Measurements from ENCODE around the gene EML4.

EML4 gene

DNA sequence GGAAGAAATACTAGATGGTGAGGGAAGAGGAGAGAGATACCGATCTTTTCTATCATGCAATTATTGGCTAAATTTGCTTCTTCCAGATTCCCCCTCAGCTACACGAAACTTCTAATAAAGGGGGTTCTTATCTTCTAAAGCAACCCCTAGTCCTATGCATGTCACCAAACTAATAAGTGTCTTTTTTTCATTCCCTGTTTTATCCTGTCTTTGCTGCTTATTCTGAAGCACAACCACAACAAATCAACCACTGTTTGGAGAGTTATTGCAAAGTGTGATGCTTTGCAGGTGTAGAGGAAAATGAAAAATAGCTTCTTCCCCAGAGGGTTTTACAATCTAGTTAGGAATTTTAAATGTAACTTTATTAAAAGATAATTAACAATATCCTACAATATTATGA is 60.8 kb downstream of the EML4 start:
- no peak for DNase-seq

- no peak for DNase-seq
These were observed 61.7 kb downstream of the EML4 start for GRCh38 chr2:42230891-42231290.

GRCh38 chr2:42232024-42232423 is 62.9 kb downstream of the EML4 start:
- no peak for DNase-seq

GRCh38 chr2:42233976-42234441 is 64.9 kb downstream of the EML4 start:
- DNase-seq = no peak

- DNase-seq = no peak
These were observed 67.8 kb downstream of the EML4 start for GRCh38 chr2:42236911-42237310.

DNA sequence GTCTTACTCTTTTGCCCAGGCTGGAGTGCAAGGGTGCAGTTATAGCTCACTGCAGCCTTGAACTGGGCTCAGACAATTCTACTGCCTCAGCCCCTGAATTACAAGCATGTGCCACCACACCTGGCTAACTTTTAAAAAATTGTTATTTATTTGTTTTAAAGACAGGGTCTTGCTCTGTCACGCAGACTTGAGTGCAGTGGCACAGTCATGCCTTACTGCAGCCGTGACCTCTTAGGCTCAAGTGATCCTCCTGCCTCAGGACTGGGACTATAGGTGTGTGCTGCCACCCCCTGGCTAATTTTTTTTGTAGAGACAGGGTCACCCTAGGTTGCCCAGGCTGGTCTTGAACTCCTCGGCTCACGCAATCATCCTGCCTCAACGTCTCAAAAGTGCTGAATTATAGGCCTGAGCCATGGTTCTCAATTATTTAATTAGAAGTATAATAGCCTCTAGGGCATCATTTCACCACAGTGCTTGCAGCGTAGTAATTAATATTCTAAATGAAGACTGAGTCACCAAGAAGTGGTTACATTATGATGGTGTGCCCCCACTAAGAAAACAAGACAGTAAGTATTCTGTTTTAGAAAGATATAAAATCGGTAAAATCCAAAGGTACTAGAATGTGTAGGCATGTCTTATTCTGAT is 69.6 kb downstream of the EML4 start:
- no peak for DNase-seq

GRCh38 chr2:42239289-42239661 is 70.1 kb downstream of the EML4 start:
- DNase-seq = no peak

- no peak for DNase-seq
These were observed 70.7 kb downstream of the EML4 start for GRCh38 chr2:42239811-42240210.

GRCh38 chr2:42241517-42241916 is 72.4 kb downstream of the EML4 start:
- DNase-seq = no peak

DNA sequence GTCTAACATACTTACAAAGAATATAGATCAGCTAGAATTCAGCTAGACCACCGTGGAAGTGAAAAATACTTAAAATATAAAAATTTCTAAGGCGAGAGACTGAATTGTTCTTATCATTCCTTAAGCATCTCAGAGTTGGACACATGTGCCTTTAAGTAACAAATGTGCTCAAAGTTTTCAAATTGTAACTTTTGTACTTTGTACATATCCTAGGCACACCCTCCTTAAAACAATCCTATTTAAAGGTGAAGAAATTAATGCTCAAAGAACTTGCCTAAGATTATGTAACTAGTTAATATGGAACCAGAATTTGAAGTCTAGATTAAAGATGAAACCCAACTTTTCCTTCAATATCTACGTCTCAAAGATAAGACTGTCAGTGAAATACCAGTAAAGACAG is 74.1 kb downstream of the EML4 start:
- no peak for DNase-seq

DNA sequence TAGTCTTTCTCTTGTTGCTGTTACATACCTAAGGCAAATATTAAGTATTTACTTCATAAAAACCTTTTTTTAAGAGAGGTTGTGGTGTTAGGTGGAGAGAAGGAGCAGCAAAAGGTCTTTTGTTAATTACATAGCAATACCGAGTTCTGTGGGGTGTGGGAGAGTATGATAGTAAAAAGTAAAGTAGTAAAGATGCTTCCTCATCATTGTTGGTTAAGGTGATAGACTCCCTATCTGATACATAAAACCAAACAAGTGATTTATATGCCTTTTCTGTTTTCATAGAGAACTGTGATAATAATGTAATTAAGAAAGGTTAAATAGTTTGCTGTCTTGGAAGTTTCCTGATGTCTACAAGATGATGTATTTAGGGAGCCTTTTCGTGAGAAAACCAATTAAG is 75.4 kb downstream of the EML4 start:
- DNase-seq = no peak

GRCh38 chr2:42245396-42245795 is 76.2 kb downstream of the EML4 start:
- DNase-seq = no peak

GRCh38 chr2:42246562-42246961 is 77.4 kb downstream of the EML4 start:
- no peak for DNase-seq

GRCh38 chr2:42248846-42249245 is 79.7 kb downstream of the EML4 start:
- DNase-seq = no peak

DNA sequence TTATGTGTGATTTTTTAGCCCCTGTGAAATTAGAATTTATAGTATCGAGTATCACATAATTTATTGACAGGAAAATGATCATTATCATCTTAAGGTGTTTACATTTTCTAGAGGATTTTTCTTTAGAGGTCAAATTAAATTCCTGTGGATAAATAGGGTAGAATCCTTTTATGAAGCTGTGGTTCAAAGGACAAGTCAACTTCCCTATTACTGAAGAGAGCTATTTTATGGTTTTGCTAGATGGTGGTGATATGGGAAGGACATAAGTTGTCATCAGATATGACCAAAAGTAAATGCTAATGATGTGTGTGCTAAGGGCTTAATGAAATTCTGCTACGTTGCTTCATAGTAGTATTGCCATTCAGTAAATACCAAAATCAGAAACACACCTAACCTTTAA is 80.1 kb downstream of the EML4 start:
- no peak for DNase-seq

GRCh38 chr2:42249887-42250286 is 80.7 kb downstream of the EML4 start:
- DNase-seq = no peak

DNA sequence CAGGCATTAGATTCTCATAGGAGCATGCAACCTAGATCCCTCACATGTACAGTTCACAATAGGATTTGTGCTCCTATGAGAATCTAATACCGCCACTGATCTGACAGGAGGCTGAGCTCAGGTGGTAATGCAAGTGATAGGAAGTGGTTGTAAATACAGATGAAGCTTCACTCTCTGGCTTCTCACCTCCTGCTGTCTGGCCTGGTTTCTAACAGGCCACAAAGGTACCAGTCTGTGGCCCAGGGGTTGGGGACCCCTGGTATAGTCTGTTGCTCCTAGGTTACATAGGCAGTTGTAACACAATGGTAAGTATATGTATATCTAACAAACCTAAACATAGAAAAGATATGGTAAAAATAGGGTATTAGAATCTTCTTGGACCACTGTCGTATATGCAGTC is 81.8 kb downstream of the EML4 start:
- no peak for DNase-seq

- DNase-seq = no peak
These were observed 83.3 kb downstream of the EML4 start for GRCh38 chr2:42252464-42252863.

- DNase-seq = no peak
These were observed 85.2 kb downstream of the EML4 start for GRCh38 chr2:42254186-42254895.

DNA sequence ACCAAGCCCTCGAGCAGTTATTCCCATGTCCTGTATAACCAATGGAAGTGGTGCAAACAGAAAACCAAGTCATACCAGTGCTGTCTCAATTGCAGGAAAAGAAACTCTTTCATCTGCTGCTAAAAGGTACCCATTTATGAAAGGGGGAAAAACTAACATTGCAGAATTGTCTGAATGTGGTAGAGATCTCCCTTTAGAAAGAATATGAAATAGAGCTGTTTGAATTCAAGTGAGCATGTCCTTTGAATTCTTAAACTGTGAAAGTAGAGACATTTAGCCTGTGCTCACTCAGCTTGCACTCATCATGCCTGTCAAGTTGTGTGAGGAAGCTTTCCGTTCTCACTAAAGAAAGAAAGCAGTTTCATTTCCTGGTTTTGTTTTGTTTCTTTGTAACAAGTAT is 87.4 kb downstream of the EML4 start:
- DNase-seq = no peak

- no peak for DNase-seq
These were observed 92.5 kb downstream of the EML4 start for GRCh38 chr2:42261518-42262195.

DNA sequence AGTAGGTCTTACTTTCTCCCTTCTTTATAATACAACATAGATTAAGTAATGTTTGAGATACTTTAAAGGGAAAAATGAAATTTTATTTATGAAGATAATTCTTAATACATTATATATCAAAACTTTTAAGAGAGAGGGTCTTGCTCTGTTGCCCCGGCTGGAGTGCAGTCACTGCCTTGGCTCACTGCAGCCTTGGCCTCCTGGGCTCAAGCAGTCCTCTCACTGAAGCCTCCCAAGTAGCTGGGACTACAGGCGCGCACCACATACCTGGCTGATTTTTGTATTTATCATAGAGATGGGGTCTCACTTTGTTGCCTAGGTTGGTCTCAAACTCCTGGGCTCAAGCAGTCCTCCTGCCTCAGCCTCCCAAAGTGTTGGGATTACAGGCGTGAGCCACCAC is 97.1 kb downstream of the EML4 start:
- no peak for DNase-seq

DNA sequence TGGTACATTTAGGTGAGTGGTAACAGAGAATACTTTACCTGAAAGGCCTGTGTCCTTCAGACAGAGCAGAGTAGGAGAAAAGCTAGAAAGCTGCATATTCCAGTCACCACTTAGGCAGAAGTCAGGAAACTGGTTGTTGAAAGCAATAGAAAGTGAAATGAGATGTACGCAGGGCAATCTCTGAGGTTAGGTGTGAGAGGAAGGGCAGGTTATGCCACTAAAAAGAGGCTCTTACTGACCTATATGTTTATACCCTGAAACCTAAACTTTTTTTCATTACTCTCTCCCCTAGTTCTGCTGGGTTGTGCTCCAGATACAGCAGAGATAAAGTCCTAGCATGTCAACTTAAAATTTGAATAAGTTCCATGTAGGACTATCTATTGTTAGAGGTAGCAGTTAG is 98.4 kb downstream of the EML4 start:
- DNase-seq = no peak

DNA sequence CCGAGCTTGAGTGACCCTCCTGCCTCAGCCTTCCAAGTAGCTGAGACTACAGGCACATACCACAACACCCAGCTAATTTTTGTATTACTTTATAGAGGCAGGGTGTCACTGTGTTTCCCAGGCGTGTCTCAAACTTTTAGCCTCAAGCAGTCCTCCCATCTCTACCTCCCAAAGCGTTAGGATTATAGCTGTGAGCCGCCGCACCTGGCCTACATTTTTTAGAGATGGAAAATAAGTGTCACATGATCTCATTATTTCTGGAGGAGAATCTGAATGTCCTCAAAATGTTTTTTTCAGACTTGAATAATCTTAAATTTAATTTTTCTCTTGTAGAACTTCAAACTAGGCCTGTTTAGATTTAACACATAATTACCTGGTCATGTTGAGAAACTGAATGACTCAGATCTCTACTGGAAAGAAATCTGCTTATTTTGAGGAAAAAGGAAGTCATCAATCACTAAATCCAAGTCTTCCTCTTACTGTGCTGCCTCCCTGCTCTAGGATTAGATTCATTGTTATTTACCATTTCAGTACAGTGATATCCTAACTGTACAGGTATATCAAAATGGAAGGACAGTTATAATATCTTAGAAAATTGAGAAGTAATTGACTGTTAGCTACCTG is 99.5 kb downstream of the EML4 start:
- no peak for DNase-seq

All from SIG-M5 (cell line).